DLD1 (cell line): ENCODE measurements around the gene CFAP45.

Experiments used
- in situ Hi-C: cut with HindIII; loops from 2 replicates; pipeline ENCODE4 v1.10.0; 2017; ENCODE audit warnings: low sequenced_read_pairs

Gene CFAP45

GRCh38 chr1:159924791-159925718 lies 25.1 kb upstream of the CFAP45 start, which contains the start of gene TAGLN2:
TSS of gene TAGLN2 (minus strand) at chr1:159925507. CDS start at chr1:159920509, 4,998 bp downstream.
- in situ Hi-C loops: no loop called here

- in situ Hi-C loops: no loop called here
Measured at GRCh38 chr1:159924025-159924790, 24.2 kb upstream of the CFAP45 start.

- in situ Hi-C loops: no loop called here
Measured at GRCh38 chr1:159923203-159924024, 23.4 kb upstream of the CFAP45 start.

DNA sequence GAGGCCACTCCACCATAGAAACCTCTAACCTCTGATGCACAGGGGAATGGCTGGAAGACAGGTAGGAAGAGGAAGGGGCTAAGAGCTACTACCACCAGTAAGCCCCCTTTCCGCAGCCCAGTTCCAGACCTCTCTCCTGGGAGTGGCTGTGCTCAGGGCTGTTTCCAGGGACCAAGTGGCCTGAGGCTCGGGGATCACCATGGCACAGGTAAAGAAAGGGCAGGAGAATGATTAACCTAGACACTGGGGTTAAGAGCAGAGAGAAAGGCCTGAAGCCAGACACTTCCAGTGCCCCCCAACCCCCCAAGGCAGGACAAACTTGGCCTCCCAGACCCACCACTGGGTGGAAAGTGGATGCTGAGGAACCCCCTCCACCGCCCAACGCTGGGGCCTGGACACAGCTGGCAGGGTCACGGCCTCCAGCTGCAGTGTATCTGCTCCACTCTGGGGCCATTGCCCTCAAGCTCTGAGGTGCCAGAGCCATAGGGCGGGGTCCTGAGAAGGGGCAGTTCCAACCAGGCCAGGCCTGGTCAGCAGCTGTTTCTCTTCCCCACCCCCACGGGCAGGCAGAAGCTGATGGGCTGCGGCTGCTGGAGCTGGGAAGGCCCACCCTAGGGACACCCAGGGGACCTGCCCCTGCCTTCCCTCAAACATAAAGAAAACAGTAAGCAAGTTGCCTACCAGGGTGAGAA lies 22.7 kb upstream of the CFAP45 start:
- in situ Hi-C loops: no loop called here

GRCh38 chr1:159921700-159922504 lies 21.9 kb upstream of the CFAP45 start:
- in situ Hi-C loops: no loop called here

DNA sequence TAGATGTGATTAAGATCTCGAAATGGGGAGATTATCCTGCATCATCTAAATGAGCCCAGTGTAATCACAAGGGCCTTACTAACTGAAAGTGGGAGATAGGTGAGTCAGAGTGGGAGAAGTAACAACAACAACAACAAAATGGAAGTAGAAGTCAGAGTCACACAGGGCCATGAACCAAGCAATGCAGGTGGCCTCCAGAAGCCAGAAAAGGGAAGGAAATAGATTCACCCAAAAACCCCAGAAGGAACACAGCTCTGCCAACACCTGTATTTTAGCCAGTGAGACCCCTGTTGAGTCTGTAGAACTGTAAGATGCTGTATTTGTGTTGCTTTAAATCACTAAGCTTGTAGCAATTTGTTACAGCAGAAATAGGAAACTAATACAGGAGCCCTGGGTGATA lies 21.3 kb upstream of the CFAP45 start:
- in situ Hi-C loops: no loop called here

DNA sequence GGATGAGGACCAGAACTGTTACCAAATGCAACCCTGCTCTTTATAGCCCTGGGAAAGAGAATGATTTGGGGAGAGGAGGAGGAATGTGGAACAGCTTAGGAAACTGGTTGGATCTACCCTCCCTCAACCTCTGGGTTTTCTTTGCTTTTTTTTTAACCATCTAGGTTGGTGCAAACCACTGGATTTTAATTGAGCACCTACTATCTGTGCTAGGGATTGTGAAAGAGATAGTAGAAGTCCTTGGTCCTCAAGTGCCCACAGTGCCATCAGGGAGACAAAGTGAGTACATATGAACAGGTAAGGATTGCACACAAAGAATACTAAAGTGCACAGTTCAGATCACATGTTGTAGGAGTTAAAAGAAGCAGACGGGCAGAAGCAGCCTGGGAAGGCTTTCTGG lies 20.7 kb upstream of the CFAP45 start:
- in situ Hi-C loops: no loop called here

DNA sequence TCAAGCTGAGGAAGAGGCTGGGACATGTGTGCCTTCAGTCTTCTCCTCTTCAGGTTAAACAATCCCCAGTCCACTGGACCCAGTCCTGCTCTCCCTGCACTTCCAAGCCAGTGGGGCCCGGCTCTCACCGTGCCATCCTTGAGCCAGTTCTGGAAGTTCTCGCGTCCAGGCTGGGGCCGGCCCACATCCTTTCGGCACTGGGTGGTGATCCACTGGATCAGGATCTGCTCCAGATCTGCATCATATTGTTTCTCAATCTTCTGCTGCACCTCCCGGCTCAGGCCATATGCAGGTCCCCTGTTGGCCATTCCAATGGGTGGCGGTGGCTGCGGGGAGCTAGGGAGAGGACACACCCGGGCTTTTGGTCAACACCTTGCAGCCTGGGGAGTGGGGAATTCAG lies 20.2 kb upstream of the CFAP45 start:
- in situ Hi-C loops: no loop called here

DNA sequence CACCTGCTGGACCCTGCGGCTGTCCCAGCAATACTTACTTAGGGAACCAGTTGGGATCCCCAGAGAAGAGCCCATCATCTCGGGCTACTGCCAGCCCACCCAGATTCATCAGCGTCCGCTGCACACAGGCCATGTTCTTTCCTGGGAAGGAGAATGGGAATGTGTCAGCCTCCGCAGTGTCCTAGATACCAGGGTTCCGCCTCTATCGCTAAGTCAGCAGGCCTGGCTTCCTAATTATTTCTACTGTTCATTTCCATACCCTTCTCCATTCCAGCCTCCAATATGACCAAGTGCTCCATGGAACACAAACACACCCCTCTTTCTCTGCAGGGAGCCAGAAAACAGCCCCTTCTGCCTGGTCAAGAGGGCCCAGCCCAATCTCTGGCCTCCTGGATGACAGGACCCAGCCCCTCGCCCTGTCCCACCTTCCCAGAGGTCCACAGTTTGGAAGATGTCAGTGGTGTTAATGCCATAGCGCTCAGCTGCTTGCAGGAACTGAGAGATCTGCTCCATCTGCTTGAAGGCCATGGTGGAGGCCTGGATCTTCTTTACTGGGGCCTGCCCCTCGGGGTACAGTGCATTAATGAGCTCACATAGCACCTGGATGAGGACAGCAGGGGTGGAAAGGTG lies 19.4 kb upstream of the CFAP45 start:
- in situ Hi-C loops: no loop called here

- in situ Hi-C loops: no loop called here
Measured at GRCh38 chr1:159918352-159919200, 18.6 kb upstream of the CFAP45 start.

- in situ Hi-C loops: no loop called here
Measured at GRCh38 chr1:159917533-159918351, 17.8 kb upstream of the CFAP45 start.

- in situ Hi-C loops: no loop called here
Measured at GRCh38 chr1:159916242-159917051, 16.5 kb upstream of the CFAP45 start.

GRCh38 chr1:159915571-159916241 lies 15.7 kb upstream of the CFAP45 start:
- in situ Hi-C loops: no loop called here

GRCh38 chr1:159914252-159915018 lies 14.5 kb upstream of the CFAP45 start:
- in situ Hi-C loops: no loop called here

DNA sequence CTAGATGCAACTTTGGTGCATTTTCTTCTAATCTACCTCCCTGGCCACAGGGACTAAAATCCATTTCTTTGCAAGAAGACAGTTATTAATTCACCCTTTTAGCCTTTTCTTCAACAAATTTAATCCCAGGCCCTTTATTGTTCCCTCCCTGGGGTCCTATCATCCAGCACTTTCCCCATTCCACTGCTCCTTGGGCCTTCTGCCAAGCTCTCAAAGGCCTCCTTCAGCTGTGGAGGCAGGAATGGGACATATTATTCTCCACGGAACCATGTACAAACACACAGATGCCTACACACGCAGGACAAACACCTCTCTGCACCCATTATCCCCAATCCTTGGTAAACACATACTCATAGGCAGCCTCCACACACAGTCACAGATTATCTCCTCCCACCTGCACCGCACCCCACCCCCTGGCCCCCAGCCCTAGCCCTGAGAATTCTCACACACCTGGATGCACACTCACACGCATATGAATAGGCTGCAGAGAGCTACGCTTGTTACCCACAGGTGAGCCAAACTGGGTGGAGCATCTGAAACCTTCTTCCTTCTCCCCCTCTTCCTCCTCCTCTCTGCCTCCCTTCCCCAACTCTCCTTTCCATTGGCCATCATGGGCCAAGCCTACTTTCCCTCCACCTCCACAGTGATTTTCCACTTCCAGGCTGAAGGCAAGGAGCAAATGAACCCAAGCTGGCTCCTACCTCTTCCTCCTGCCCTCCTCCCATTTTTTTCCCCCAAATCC lies 13.7 kb upstream of the CFAP45 start:
- in situ Hi-C loops: no loop called here
